NCI-H1417 (cell line): ENCODE measurements around the gene CCK.
A peak's percentile ranks its signal among the peaks of the same experiment; 100 is the strongest.

Source experiments
- DNase-seq, 3 experiments: peaks; one replicate each; lab custom pipeline; 2025; lab: John Stamatoyannopoulos, UW

CCK gene

DNA sequence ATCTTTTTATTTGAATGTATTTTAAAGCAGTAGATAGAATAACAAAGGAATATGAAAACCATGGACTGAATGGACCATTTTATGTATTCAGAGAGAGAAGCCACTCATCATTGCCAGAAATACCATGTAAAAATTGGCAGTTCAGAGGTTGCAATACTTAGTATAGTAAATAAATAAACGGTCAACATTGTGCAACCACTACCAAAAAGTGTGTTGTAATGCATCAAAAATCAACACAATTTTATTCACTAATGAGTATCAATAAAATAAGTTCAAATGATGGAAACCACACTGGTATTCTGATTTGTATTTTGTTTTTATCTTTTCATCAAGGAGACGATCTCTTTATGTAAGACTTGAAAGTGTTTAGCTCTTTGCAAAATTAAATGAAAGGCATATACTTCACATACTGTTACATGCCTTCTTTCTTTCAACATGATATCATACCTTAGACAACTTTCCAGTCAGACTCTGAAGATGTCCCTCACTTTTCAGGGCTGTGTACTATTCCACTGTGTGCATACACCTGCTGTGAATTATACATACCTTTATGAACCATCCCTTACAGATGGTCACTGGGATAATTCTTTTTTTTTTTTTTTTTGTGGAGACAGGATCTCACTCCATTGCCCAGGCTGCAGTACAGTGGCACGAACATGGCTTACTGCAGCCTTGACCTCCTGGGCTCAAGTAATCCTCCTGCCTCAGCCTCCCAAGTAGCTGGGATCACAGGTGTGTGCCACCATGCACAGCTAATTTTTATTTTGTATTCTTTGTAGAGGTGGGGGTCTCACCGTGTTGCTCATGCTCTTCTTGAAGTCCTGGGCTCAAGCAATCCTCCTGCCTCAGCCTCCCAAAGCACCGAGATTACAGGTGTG, 40.3 kb downstream of the CCK start:
- DNase-seq = no peak

DNA sequence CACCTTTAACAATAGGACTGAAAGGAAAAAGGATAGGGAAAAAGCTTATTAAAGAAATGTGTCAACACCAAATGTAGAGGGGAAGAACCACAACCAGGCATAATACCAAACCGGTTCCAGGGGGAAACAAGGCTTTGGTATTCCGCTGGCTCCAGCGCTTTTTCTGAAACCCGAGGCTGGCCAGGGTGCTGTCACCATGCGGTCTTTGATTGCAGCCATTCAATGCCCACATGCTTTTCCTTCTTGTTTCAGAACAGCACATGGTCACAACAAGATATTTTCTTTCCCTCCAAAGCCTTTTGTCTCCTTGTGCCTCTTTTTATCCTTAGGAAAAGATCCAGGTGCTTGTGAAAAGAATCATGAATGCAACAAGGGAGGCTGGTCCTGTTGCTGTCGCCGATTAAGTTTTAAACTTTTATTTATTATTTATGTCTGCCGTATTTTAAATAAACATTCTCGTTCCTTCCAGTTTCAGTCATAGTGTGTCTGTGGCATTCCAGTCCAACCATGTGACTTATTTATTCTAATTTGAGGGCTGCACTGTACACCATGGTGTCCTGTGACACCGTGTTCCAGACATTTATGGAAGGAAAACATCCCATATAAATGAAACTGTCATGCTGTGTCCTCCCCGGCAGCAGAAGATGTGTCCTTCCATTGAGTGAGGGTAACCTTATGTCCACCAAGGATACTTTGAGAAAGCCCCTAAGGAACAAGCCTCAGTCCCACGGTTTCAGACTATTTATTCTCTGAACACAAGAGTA, 41.1 kb downstream of the CCK start:
- DNase-seq = no peak

GRCh38 chr3:42224178-42224577, 41.8 kb downstream of the CCK start:
- DNase-seq = no peak

DNA sequence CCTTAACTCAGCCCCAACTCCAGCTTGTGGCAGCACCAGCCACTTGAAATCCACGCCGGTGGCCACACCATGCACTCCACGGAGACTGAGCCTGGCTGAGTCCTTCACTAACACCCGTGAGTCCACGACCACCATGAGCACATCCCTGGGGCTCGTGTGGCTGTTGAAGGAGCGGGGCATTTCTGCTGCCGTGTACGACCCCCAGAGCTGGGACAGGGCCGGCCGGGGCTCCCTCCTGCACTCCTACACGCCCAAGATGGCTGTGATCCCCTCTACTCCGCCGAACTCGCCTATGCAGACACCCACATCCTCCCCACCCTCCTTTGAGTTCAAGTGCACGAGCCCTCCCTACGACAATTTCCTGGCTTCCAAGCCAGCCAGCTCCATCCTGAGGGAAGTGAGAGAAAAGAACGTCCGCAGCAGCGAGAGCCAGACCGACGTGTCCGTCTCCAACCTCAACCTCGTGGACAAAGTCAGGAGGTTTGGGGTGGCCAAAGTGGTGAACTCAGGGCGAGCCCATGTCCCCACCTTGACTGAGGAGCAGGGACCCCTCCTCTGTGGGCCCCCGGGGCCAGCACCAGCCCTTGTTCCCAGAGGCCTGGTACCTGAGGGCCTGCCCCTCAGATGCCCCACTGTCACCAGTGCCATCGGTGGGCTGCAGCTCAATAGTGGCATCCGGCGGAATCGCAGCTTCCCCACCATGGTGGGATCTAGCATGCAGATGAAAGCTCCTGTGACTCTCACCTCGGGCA, 42.9 kb downstream of the CCK start:
- DNase-seq = no peak

GRCh38 chr3:42220436-42221121, 45.4 kb downstream of the CCK start:
- DNase-seq = no peak

GRCh38 chr3:42216931-42217333, 49.1 kb downstream of the CCK start:
- DNase-seq = no peak

DNA sequence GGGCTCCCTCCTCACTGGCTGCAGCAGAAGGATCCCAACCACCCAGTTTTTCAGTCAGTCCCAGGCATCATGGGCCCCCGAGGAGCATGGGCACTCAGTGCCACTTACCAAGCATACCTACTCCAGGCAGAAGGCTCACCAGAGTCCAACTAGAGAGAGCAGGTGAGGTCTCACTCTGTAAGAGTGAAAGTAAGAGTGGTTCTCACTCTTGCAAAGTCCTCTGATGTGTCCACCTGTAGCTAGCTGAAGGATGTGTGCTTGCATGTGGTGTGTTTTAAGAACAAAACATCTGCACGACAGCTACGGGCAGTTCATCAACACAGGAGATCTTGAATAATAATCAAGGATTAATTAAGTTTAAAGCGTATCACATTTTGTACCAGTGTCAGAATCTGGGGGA, 49.7 kb downstream of the CCK start:
- no peak for DNase-seq

GRCh38 chr3:42214565-42215283, 51.3 kb downstream of the CCK start:
- no peak for DNase-seq

- DNase-seq = peak in 2 of 3 experiments; percentile 34 to 91
These were observed 51.9 kb downstream of the CCK start for GRCh38 chr3:42214064-42214463.

- peak in 1 of 3 experiments; percentile 8 for DNase-seq
These were observed 52.6 kb downstream of the CCK start for GRCh38 chr3:42213417-42213816.

- DNase-seq = no peak
These were observed 55.3 kb downstream of the CCK start for GRCh38 chr3:42210726-42211125.

- no peak for DNase-seq
These were observed 56.1 kb downstream of the CCK start for GRCh38 chr3:42209917-42210316.
